B cell (primary cell): ENCODE results near the gene NECTIN1.

Experiments
- EZH2 ChIP-seq: IDR thresholded peaks from 2 replicates; pipeline ENCODE4 v1.6.1; 2012; ENCODE audit warnings: borderline replicate concordance, low read depth, mild to moderate bottlenecking, moderate library complexity, low read length; ENCODE audit not compliant: insufficient read depth, poor library complexity, severe bottlenecking
- TF ChIP-seq, protein P1 (sequence below): fragments of 200-600 bp; IDR thresholded peaks from one replicate; pipeline ENCODE4 v1.8.0; 2022; ENCODE audit warnings: antibody characterized with exemption, mild to moderate bottlenecking

GRCh38 chr11:119691701-119692539 lies 37.1 kb downstream of the NECTIN1 start:
- TF ChIP-seq EZH2, result no peak
- TF ChIP-seq, protein P1, sequence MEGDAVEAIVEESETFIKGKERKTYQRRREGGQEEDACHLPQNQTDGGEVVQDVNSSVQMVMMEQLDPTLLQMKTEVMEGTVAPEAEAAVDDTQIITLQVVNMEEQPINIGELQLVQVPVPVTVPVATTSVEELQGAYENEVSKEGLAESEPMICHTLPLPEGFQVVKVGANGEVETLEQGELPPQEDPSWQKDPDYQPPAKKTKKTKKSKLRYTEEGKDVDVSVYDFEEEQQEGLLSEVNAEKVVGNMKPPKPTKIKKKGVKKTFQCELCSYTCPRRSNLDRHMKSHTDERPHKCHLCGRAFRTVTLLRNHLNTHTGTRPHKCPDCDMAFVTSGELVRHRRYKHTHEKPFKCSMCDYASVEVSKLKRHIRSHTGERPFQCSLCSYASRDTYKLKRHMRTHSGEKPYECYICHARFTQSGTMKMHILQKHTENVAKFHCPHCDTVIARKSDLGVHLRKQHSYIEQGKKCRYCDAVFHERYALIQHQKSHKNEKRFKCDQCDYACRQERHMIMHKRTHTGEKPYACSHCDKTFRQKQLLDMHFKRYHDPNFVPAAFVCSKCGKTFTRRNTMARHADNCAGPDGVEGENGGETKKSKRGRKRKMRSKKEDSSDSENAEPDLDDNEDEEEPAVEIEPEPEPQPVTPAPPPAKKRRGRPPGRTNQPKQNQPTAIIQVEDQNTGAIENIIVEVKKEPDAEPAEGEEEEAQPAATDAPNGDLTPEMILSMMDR, result no peak
